ENCODE data around the gene SIRT6. TPM values are rescaled to one million over a fixed set of nuclear protein-coding genes. Genes with fewer than 3 reads are reported as not detected.
"Not testable (repeated sequence)": the region's sequence is repeated elsewhere in the genome, so short reads cannot be mapped to it uniquely, and the experiment has no call there.

SIRT6 gene
- total RNA-seq, 1 experiment from 2014 or later, result 25.1 TPM

DNA sequence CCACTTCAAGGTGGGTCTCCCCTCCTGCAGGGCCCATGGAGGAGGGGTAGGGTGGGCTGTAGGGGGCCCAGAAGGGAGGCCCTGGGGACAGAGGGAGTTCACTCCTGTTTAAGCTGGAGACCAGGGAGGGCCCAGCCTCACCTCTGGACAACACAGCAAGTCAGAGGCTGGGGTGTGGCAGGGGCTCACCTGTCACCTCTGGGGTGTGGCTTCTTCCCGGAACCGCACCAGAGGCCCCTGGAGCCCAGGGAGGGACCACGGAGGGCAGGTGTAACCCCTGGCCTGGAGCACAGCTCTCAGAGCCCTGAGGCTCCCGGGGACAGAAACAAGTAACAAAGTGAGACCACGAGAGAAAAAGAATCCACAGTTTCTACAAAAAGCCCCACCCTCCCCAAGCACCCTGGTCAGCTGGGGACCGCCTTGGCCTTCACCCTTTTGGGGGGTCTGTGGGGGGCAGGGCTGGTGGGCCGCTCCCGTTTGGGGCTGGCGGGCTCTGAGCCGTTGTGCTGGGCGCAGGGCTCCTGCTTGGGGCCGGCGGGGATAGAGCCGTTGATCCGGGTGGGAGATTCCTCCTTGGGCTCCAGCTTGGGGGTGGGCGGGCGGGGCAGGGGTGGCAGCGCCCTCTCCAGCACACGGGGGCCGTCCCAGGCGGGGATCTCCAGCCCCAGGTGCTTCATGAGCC, 8.0 kb downstream of the SIRT6 start:
- Histone ChIP-seq H3K36me3 (replicated peaks; ENCODE audit: control insufficient read depth, insufficient read depth, low read length) (no peaks in the 10 kb centered on the region), H3K27me3 (ENCODE audit: control insufficient read depth, insufficient read depth, low read length) (peaks cover 3% of the 10 kb centered on the region), H3K4me3 (ENCODE audit: insufficient read depth, low read depth, low read length) (no peak overlapping the region)
- DNase-seq, result no peak

DNA sequence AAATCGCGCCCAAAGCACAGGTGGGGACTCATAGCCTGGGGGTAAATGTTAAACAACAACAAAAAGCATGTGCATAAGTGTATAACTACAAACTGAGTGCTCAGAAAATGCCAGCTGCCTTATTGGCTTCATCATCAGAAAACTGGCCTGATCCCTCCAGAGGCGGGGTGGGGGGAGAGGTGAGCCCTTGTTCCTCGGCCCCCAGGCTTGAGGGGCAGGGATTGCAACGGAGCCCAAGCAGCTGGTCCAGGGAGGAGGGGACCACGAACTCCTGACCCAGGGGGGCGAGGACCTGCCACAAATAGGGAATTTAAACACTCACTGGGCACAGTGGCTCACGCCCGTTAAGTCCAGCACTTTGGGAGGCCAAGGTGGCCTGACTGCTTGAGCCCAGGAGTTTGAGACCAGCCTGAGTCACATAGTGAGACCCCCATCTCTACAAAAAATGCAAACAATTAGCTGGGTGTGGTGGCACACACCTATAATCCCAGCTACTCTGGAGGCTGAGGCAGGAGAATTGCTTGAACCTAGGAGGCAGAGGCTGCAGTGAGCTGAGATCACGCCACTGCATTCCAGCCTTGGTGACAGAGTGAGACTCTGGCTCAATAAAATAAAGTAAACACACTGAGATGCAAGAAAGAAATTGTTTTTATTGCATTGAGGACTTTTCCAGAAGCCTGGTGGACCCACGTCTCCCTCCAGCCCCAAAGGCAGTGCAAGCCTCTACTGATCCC, 8.7 kb downstream of the SIRT6 start:
- peak overlapping the region; percentile 20; the same call in 1 of the 2 replicates for H3K4me3 ChIP-seq (ENCODE audit: insufficient read depth, low read depth, low read length)
- peak; percentile 73 for DNase-seq
- peaks cover 3% of the 10 kb centered on the region for H3K27me3 ChIP-seq (ENCODE audit: control insufficient read depth, insufficient read depth, low read length)
- H3K36me3 ChIP-seq (replicated peaks; ENCODE audit: control insufficient read depth, insufficient read depth, low read length), result no peaks in the 10 kb centered on the region

DNA sequence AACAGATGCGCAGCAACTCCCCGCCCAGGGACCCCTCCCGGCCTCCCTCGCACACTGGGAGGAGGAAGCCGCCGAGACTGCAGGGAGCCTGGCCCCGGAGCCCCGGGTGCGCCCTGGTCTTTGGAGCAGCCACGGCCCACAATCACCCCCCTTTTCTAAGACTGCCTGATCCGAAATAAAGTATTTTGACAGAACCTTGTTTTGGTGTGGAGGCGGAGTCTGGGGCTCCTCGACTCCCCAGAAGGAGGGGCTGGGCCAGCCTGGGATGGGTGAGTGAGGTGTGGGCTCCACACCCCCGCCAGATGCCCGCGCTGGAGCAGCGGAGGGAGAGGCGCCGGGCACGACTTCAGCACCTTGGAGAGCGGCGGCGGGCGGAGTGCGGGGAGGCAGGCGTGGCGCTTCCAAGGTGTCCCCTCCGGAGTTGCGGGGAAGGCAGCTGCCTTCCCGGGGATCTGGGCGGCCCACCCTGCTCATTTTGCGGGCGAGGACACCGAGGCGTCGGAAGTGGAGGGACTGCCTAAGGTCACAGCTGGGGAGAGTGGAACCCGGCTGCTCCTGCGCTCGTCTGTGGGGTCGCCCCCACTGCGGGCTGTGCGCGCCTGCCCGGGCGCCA, 9.4 kb downstream of the SIRT6 start:
- H3K27me3 ChIP-seq (ENCODE audit: control insufficient read depth, insufficient read depth, low read length), result peaks cover 5% of the 10 kb centered on the region
- H3K4me3 ChIP-seq (ENCODE audit: insufficient read depth, low read depth, low read length), result peak overlapping the region; percentile 20; the same call in 1 of the 2 replicates
- H3K36me3 ChIP-seq (replicated peaks; ENCODE audit: control insufficient read depth, insufficient read depth, low read length), result no peaks in the 10 kb centered on the region
- peak; percentile 96 for DNase-seq

DNA sequence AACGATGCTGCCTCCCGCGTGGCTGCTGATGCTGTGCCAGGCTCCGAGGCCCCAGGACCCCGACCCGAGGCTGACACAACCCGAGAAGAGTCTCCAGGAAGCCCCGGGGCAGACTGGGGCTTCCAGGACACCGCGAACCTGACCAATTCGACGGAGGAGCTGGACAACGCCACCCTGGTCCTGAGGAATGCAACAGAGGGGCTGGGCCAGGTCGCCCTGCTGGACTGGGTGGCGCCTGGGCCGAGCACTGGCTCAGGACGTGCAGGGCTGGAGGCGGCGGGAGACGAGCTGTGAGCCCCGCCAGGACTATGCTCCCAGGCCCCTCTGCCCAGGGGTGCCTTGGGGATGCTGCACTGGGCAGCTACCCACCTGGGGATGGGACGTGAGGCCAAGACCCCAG, 10.7 kb downstream of the SIRT6 start:
- DNase-seq, result no peak
- H3K36me3 ChIP-seq (replicated peaks; ENCODE audit: control insufficient read depth, insufficient read depth, low read length), result no peaks in the 10 kb centered on the region
- peaks cover 5% of the 10 kb centered on the region for H3K27me3 ChIP-seq (ENCODE audit: control insufficient read depth, insufficient read depth, low read length)
- no peak overlapping the region for H3K4me3 ChIP-seq (ENCODE audit: insufficient read depth, low read depth, low read length)

DNA sequence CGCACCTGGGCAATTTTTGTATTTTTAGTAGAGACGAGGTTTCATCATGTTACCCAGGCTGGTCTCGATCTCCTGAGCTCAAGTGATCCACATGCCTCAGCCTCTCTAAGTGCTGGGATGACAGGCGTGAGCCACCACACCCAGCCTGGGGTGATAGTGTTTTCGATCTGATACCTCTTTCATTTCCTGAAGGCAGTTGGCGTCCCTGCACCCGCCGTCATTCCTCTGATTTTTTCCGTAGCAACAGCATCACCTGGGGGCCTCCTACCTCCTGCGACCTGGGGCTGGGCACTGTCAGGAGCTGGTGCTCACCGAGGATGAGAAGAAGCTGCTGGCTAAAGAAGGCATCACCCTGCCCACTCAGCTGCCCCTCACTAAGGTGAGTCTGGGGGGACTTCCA, 18.1 kb downstream of the SIRT6 start:
- Histone ChIP-seq H3K4me3 (ENCODE audit: insufficient read depth, low read depth, low read length) (no peak overlapping the region), H3K36me3 (replicated peaks; ENCODE audit: control insufficient read depth, insufficient read depth, low read length) (no peaks in the 10 kb centered on the region), H3K27me3 (ENCODE audit: control insufficient read depth, insufficient read depth, low read length) (peaks cover 3% of the 10 kb centered on the region; the same call in 1 of the 2 replicates)
- DNase-seq, result peak; percentile 25

DNA sequence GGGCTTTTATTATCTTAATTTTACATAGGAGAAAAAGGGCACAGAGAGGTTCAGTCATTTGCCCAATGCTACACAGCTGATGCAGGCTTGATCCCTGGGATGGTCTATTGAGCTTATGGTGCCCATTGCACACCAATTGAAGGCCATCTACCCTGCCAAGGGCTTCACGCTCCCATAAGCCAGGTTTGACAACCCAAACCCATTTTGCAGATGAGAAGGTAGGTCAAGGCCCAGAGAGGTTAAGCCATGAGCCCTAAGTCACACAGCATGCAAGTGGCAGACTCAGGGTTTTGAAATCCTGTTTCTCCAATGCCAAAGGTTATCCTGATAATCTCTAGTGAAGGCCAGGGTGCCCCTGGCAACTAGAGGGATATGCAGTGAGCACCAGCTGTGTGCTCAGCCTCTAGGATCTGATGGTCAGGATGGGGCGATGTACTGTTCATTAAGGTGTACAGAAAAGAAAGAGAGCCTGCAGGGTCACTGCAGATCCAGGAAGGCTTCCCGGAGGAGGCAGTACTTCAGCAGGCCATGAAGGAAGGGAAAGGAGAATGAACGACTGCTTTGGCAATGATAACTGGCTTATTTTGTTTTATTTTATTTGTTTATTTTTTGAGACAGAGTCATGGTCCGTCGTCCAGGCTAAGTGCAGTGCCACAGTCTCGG, 20.8 kb downstream of the SIRT6 start:
- DNase-seq, result no peak
- H3K4me3 ChIP-seq (ENCODE audit: insufficient read depth, low read depth, low read length), result no peak overlapping the region

DNA sequence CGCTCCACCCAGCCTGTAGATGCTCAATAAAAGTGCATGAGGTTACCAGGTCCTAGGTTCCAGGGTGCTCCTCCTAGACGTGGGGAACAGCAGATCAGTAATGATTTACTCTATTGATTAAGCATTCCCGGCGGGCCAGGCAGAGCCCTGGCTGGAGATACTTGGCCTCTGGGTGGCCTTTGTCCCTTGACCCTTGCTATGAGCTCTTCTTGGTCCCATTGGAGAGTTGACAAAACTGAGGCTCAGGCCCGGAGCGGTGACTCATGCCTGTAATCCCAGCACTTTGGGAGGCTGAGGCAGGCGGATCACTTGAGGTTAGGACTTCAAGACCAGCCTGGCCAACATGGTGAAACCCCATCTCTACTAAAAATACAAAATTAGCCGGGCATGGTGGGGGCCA, 24.4 kb downstream of the SIRT6 start:
- H3K36me3 ChIP-seq (replicated peaks; ENCODE audit: control insufficient read depth, insufficient read depth, low read length); H3K27me3 ChIP-seq (ENCODE audit: control insufficient read depth, insufficient read depth, low read length); H3K4me3 ChIP-seq (ENCODE audit: insufficient read depth, low read depth, low read length); DNase-seq: not testable (repeated sequence)

More for the DNA sequence above, 20.8 kb downstream of the SIRT6 start:
- no peaks in the 10 kb centered on the region for H3K36me3 ChIP-seq (replicated peaks; ENCODE audit: control insufficient read depth, insufficient read depth, low read length)
- H3K27me3 ChIP-seq (ENCODE audit: control insufficient read depth, insufficient read depth, low read length), result no peaks in the 10 kb centered on the region

DNA sequence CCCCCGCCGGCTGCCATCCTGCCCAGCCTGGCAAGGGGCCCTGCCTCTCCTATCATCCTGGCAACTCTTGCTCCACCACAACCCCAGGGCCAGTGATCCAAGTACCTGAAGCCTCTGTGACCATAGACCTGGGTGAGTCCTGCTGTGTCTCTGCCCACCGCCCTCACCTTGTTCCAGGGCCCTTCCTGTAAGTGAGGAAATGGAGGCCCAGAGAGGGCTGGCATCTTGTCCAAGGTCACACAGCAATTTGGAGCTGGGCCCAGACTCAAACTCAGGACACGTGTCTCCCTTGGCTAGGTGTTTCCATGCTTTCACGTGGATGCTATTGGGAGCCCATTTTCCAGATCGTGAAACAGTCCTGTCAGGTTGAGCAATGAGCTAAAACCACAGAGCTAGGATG, 25.2 kb downstream of the SIRT6 start:
- Histone ChIP-seq H3K4me3 (ENCODE audit: insufficient read depth, low read depth, low read length) (no peak overlapping the region), H3K27me3 (ENCODE audit: control insufficient read depth, insufficient read depth, low read length) (peaks cover 2% of the 10 kb centered on the region; the same call in 1 of the 2 replicates), H3K36me3 (replicated peaks; ENCODE audit: control insufficient read depth, insufficient read depth, low read length) (no peaks in the 10 kb centered on the region)
- DNase-seq, result no peak

DNA sequence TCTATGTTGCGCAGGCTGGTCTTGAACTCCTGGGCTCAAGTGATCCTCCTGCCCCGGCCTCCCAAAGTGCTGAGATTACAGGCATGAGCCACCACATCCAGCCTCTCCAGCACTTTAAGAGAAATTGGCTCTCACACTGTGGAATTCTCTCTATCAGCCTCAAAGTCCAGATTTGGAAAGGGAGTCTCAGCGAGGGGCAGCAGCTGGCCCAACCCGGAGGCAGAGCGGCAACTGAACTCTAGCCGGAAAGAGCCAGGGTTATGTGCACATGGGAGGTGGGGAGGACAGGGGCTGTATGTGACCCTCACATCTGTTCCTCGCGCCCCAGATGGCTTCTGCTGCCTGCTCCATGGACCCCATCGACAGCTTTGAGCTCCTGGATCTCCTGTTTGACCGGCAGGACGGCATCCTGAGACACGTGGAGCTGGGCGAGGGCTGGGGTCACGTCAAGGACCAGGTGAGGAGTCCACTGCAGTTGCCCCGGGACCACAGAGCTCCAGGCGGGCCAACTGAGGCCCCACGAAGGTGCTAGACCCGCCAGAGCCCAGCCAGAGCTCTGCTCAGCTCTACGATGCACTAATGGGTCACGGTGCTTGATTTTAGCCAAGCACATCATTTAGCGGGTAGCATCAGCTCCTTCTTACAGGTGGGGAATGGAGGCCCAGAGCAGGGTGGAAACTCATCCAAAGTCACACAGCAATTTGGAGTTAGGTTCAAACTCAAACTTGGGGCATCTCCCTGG, 27.6 kb downstream of the SIRT6 start:
- DNase-seq, result no peak
- no peaks in the 10 kb centered on the region for H3K36me3 ChIP-seq (replicated peaks; ENCODE audit: control insufficient read depth, insufficient read depth, low read length)
- no peak overlapping the region for H3K4me3 ChIP-seq (ENCODE audit: insufficient read depth, low read depth, low read length)
- peaks cover 2% of the 10 kb centered on the region; the same call in 1 of the 2 replicates for H3K27me3 ChIP-seq (ENCODE audit: control insufficient read depth, insufficient read depth, low read length)

DNA sequence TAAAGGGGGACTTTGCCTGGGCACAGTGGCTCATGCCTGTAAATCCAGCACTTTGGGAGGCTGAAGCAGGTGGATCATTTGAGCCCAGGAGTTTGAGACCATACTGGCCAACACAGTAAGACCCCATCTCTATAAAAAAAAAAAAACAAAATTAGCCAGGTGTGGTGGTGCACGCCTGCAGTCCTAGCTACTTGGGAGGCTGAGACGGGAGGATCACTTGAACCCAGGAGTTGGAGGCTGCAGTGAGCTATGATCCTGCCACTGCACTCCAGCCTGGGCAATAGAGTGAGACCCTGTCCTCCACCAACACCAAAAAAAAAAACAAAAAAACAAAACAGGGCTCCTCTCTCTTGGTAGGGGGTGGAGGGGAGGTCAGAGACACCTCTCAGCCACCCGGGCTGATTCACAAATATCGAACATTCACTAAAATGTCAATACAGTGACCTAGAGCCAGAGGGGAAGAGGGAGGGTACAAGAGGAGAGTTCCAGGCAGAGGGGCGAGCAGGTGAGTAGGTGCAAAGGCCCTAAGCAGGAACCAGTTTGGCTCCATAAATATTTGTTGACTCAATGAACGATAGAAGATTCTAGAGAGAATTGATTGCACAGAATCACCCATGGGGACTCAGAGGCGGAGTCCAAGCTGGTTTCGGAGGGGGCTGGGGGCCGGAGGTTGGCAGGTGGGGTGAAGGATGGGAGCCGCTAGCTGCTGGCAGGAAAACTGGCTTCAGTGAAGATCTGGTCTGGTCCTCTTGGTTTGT, 29.9 kb downstream of the SIRT6 start:
- Histone ChIP-seq H3K27me3 (ENCODE audit: control insufficient read depth, insufficient read depth, low read length) (peaks cover 2% of the 10 kb centered on the region; the same call in 1 of the 2 replicates), H3K36me3 (replicated peaks; ENCODE audit: control insufficient read depth, insufficient read depth, low read length) (no peaks in the 10 kb centered on the region)

DNA sequence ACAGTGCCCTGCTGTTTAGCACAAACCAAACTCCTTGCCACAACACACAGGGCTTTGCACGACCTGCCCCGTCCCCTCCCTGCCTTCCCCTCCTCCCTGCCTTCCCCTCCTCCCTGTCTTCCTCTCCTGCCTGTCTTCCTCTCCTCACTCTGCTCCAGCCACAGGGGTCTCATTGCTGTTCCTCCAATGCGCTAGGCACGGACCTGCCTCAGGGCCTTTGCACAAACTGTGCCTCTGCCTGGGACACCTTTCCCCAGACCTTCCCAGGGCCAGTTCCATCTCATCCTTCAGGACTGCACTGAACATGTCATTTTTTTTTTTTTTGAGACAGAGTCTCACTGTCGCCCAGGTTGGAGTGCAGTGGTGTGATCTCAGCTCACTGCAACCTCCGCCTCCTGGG, 30.7 kb downstream of the SIRT6 start:
- DNase-seq, result no peak
- no peak overlapping the region for H3K4me3 ChIP-seq (ENCODE audit: insufficient read depth, low read depth, low read length)
- H3K27me3 ChIP-seq (ENCODE audit: control insufficient read depth, insufficient read depth, low read length), result peaks cover 2% of the 10 kb centered on the region; the same call in 1 of the 2 replicates
- no peaks in the 10 kb centered on the region for H3K36me3 ChIP-seq (replicated peaks; ENCODE audit: control insufficient read depth, insufficient read depth, low read length)

More for the DNA sequence above, 29.9 kb downstream of the SIRT6 start:
- H3K4me3 ChIP-seq (ENCODE audit: insufficient read depth, low read depth, low read length), result no peak overlapping the region
- DNase-seq, result peak; percentile 39

DNA sequence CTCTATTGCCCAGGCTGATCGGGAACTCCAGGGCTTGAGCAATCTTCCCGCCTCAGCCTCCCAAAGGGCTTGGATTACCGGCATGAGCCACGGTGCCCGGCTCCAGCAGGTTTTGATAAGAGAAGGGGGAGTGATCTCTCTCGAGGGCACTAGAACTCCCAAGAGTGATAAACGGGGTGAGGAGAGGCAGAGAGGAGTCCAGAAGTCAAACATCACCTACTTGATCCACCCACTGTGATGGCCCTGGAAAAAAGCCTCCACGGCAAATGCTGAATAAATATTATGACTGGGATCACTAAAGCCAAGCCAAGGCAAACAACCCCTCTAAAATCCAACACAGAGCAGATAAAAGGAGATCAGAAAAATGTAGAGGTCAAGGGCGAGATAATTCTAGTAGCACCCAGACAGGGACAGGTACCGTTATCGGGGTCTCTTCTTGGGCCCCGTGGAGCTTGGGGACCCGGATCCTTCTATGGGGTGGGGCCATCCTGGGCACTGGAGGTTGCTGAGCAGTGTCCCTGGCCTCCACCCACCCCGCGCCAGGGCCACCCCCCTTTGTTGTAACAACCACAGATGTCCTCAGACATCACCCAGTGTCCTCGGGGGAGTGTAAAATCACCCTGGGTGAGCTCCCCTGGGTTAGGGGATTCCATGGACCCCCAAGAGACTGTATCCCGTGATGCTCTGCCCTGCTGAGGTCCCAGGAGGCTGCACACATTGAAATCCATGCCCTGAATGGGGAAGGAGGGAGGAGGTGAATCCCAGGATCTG, 32.7 kb downstream of the SIRT6 start:
- Histone ChIP-seq H3K4me3 (ENCODE audit: insufficient read depth, low read depth, low read length) (no peak overlapping the region), H3K36me3 (replicated peaks; ENCODE audit: control insufficient read depth, insufficient read depth, low read length) (no peaks in the 10 kb centered on the region), H3K27me3 (ENCODE audit: control insufficient read depth, insufficient read depth, low read length) (peaks cover 4% of the 10 kb centered on the region; the same call in 1 of the 2 replicates)
- DNase-seq, result no peak
